HEK293 (cell line): ENCODE data around the gene TMEM184C.

Source experiments
- CTCF ChIA-PET: fragments of 350-600 bp; formaldehyde crosslinking; extraction: SDS; loops from one replicate; lab custom pipeline; 2021; ENCODE audit warnings: antibody characterized with exemption; lab: Yijun Ruan, JAX
- POLR2A ChIA-PET: fragments of 300-600 bp; formaldehyde crosslinking; extraction: SDS; loops from one replicate; lab custom pipeline; 2020; ENCODE audit warnings: antibody characterized with exemption, inconsistent platforms; lab: Yijun Ruan, JAX
- H3K27ac ChIP-seq: fragments of 200-500 bp; sonication (Bioruptor generic); 2 replicates; pipeline ENCODE4 v1.5.1; 2014; ENCODE audit warnings: low read depth, low read length, control low read depth, inconsistent platforms; ENCODE audit errors: extremely low read depth
- H3K36me3 ChIP-seq, 2 experiments: fragments of 200-500 bp in 1 of 2; sonication (Bioruptor generic) in 1 of 2; 1 replicate in 1 of 2; 2 replicates in 1 of 2; pipeline ENCODE4 v1.5.1; 2014 to 2017; ENCODE audit warnings: inconsistent platforms in 2 of 2, low read length in 2 of 2; ENCODE audit not compliant: control insufficient read depth in 2 of 2, insufficient read depth in 1 of 2
- H3K4me1 ChIP-seq: fragments of 200-500 bp; sonication (Bioruptor generic); 2 replicates; pipeline ENCODE4 v1.5.1; 2014; ENCODE audit warnings: mild to moderate bottlenecking, low read length, inconsistent platforms; ENCODE audit not compliant: control insufficient read depth, insufficient read depth
- H3K4me3 ChIP-seq: 2 replicates; pipeline ENCODE4 v1.5.1; 2011; ENCODE audit warnings: low read depth, mild to moderate bottlenecking, control low read depth, low read length, moderate library complexity
- H3K9me3 ChIP-seq: fragments of 200-500 bp; sonication (Bioruptor generic); 2 replicates; pipeline ENCODE4 v1.5.1; 2014; ENCODE audit warnings: low read depth, low read length, inconsistent platforms; ENCODE audit not compliant: control insufficient read depth, insufficient read depth
- EGR2 ChIP-seq: fragments of 450-650 bp; formaldehyde crosslinking; IDR thresholded peaks from 2 replicates; pipeline ENCODE4 v1.5.1; 2016; ENCODE audit warnings: low read depth, missing biosample characterization, missing genetic modification characterization
- FEZF1 ChIP-seq: fragments of 450-650 bp; formaldehyde crosslinking; IDR thresholded peaks from 2 replicates; pipeline ENCODE4 v1.5.1; 2016; ENCODE audit warnings: missing biosample characterization, missing genetic modification characterization
- GLI2 ChIP-seq: fragments of 450-650 bp; formaldehyde crosslinking; IDR thresholded peaks from 2 replicates; pipeline ENCODE4; 2017; ENCODE audit warnings: missing biosample characterization, missing genetic modification characterization, low read depth, borderline replicate concordance
- GLI4 ChIP-seq: fragments of 450-650 bp; formaldehyde crosslinking; IDR thresholded peaks from 2 replicates; pipeline ENCODE4 v1.5.1; 2016; ENCODE audit warnings: missing biosample characterization, missing genetic modification characterization
- HOXD13 ChIP-seq: sonication (generic); formaldehyde crosslinking; IDR thresholded peaks from 2 replicates; pipeline ENCODE4 v1.8.0; 2022; ENCODE audit warnings: missing genetic modification reagents, borderline replicate concordance
- MEIS1 ChIP-seq: sonication (generic); formaldehyde crosslinking; IDR thresholded peaks from 2 replicates; pipeline ENCODE4 v1.8.1; 2022; ENCODE audit warnings: missing genetic modification reagents, mild to moderate bottlenecking, borderline replicate concordance
- PBX3 ChIP-seq: sonication (generic); formaldehyde crosslinking; IDR thresholded peaks from 2 replicates; pipeline ENCODE4 v1.8.1; 2022; ENCODE audit warnings: mild to moderate bottlenecking, moderate library complexity, missing genetic modification reagents
- ZBTB10 ChIP-seq: fragments of 450-650 bp; formaldehyde crosslinking; IDR thresholded peaks from 2 replicates; pipeline ENCODE4 v1.5.1; 2016; ENCODE audit warnings: missing biosample characterization, missing genetic modification characterization
- ZBTB20 ChIP-seq: fragments of 450-650 bp; formaldehyde crosslinking; IDR thresholded peaks from 2 replicates; pipeline ENCODE4 v1.5.1; 2016; ENCODE audit warnings: missing biosample characterization, missing genetic modification characterization
- ZBTB21 ChIP-seq: fragments of 450-650 bp; formaldehyde crosslinking; IDR thresholded peaks from 2 replicates; pipeline ENCODE4 v1.5.1; 2017; ENCODE audit warnings: missing biosample characterization, missing genetic modification characterization
- ZNF112 ChIP-seq: fragments of 450-650 bp; formaldehyde crosslinking; IDR thresholded peaks from 2 replicates; pipeline ENCODE4 v1.5.0; 2017; ENCODE audit warnings: missing biosample characterization, missing genetic modification characterization
- ZNF133 ChIP-seq: fragments of 450-650 bp; formaldehyde crosslinking; IDR thresholded peaks from 2 replicates; pipeline ENCODE4 v1.5.1; 2016; ENCODE audit warnings: missing biosample characterization, missing genetic modification characterization
- ZNF169 ChIP-seq: fragments of 450-650 bp; formaldehyde crosslinking; IDR thresholded peaks from 2 replicates; pipeline ENCODE4 v1.5.1; 2016; ENCODE audit warnings: missing biosample characterization, missing genetic modification characterization
- ZNF19 ChIP-seq: fragments of 450-650 bp; formaldehyde crosslinking; IDR thresholded peaks from 2 replicates; pipeline ENCODE4; 2016; ENCODE audit warnings: missing biosample characterization, missing genetic modification characterization, low read depth
- ZNF214 ChIP-seq: fragments of 450-650 bp; formaldehyde crosslinking; IDR thresholded peaks from 2 replicates; pipeline ENCODE4 v1.5.1; 2017; ENCODE audit warnings: missing biosample characterization, mild to moderate bottlenecking, missing genetic modification characterization, borderline replicate concordance
- ZNF473 ChIP-seq: fragments of 450-650 bp; formaldehyde crosslinking; IDR thresholded peaks from 2 replicates; pipeline ENCODE4 v1.5.1; 2017; ENCODE audit warnings: missing biosample characterization, missing genetic modification characterization
- ZNF501 ChIP-seq: fragments of 450-650 bp; formaldehyde crosslinking; IDR thresholded peaks from 2 replicates; pipeline ENCODE4 v1.5.1; 2016; ENCODE audit warnings: missing biosample characterization, missing genetic modification characterization
- ZNF654 ChIP-seq: fragments of 450-650 bp; formaldehyde crosslinking; IDR thresholded peaks from 2 replicates; pipeline ENCODE4 v1.5.1; 2016; ENCODE audit warnings: low read depth, missing biosample characterization, missing genetic modification characterization
- ZXDB ChIP-seq: fragments of 450-650 bp; formaldehyde crosslinking; IDR thresholded peaks from 2 replicates; pipeline ENCODE4 v1.5.1; 2016; ENCODE audit warnings: missing biosample characterization, missing genetic modification characterization
- TF ChIP-seq, protein P1 (sequence below): fragments of 450-650 bp; formaldehyde crosslinking; IDR thresholded peaks from 2 replicates; pipeline ENCODE4 v1.5.1; 2017; ENCODE audit warnings: missing biosample characterization, missing genetic modification characterization
- TF ChIP-seq, protein P2 (sequence below): fragments of 450-650 bp; formaldehyde crosslinking; IDR thresholded peaks from 2 replicates; pipeline ENCODE4 v1.5.1; 2016; ENCODE audit warnings: missing biosample characterization, missing genetic modification characterization
- TF ChIP-seq, protein P3 (sequence below): fragments of 450-650 bp; formaldehyde crosslinking; IDR thresholded peaks from 2 replicates; pipeline ENCODE4 v1.5.1; 2016; ENCODE audit warnings: missing biosample characterization, missing genetic modification characterization

TMEM184C gene

GRCh38 chr4:147620315-147620714 lies 3.1 kb downstream of the TMEM184C start (continued):
- TF ChIP-seq ZNF112 (no peak), EGR2 (tag by site-specific recombination) (no peak), ZNF501 (no peak), ZNF133 (tag by site-specific recombination) (no peak), GLI2 (tag by site-specific recombination) (no peak)

- ChIA-PET CTCF (interaction anchor here (0.7 kb wide), 1 partner anchor 9 kb away, joined by 3 read pairs; the partner anchor contains the start of gene TMEM184C), POLR2A (no interaction called here)
- Histone ChIP-seq H3K4me1 (no peaks in the 10 kb centered on the region), H3K9me3 (no peaks in the 10 kb centered on the region), H3K4me3 (no peak overlapping the region), H3K27ac (no peak overlapping the region), H3K36me3 (peaks cover 6 to 60% of the 10 kb centered on the region in 2 experiments)
- no peak for TF ChIP-seq PBX3 (CRISPR knock-in tag)
- no peak for TF ChIP-seq GLI4
- TF ChIP-seq ZBTB20 (tag by site-specific recombination): no peak
- no peak for TF ChIP-seq ZBTB21 (tag by site-specific recombination)
- no peak for TF ChIP-seq ZXDB
- no peak for TF ChIP-seq ZNF214 (tag by site-specific recombination)
- TF ChIP-seq, protein P1, sequence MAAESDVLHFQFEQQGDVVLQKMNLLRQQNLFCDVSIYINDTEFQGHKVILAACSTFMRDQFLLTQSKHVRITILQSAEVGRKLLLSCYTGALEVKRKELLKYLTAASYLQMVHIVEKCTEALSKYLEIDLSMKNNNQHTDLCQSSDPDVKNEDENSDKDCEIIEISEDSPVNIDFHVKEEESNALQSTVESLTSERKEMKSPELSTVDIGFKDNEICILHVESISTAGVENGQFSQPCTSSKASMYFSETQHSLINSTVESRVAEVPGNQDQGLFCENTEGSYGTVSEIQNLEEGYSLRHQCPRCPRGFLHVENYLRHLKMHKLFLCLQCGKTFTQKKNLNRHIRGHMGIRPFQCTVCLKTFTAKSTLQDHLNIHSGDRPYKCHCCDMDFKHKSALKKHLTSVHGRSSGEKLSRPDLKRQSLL (tag by site-specific recombination): no peak
- no peak for TF ChIP-seq ZNF473 (tag by site-specific recombination)
- no peak for TF ChIP-seq FEZF1 (tag by site-specific recombination)
- TF ChIP-seq HOXD13 (CRISPR knock-in tag): no peak
- no peak for TF ChIP-seq ZNF169 (tag by site-specific recombination)
- TF ChIP-seq ZNF19 (tag by site-specific recombination): no peak
- TF ChIP-seq, protein P2, sequence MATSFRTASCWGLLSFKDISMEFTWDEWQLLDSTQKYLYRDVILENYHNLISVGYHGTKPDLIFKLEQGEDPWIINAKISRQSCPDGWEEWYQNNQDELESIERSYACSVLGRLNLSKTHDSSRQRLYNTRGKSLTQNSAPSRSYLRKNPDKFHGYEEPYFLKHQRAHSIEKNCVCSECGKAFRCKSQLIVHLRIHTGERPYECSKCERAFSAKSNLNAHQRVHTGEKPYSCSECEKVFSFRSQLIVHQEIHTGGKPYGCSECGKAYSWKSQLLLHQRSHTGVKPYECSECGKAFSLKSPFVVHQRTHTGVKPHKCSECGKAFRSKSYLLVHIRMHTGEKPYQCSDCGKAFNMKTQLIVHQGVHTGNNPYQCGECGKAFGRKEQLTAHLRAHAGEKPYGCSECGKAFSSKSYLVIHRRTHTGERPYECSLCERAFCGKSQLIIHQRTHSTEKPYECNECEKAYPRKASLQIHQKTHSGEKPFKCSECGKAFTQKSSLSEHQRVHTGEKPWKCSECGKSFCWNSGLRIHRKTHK (tag by site-specific recombination): no peak
- TF ChIP-seq, protein P3, sequence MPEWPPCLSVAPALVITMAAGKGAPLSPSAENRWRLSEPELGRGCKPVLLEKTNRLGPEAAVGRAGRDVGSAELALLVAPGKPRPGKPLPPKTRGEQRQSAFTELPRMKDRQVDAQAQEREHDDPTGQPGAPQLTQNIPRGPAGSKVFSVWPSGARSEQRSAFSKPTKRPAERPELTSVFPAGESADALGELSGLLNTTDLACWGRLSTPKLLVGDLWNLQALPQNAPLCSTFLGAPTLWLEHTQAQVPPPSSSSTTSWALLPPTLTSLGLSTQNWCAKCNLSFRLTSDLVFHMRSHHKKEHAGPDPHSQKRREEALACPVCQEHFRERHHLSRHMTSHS: no peak
- TF ChIP-seq ZNF654 (tag by site-specific recombination): no peak
- TF ChIP-seq MEIS1 (CRISPR knock-in tag): no peak
- no peak for TF ChIP-seq ZBTB10 (tag by site-specific recombination)
Measured at GRCh38 chr4:147625733-147626132, 8.5 kb downstream of the TMEM184C start.
